Parathyroid adenoma (tissue), 2 donors: Measurements from ENCODE around the gene NECAB3.
A peak's percentile ranks its signal among the peaks of the same experiment; 100 is the strongest.

ENCODE experiments used
- H2AFZ ChIP-seq: fragments of 300-600 bp; sonication (generic); one replicate; pipeline ENCODE4 v1.7.0; 2017; ENCODE audit warnings: antibody characterized with exemption, mild to moderate bottlenecking
- H3K27ac ChIP-seq: fragments of 300-600 bp; sonication (generic); one replicate; pipeline ENCODE4 v1.7.0; 2017
- H3K27me3 ChIP-seq: fragments of 300-600 bp; sonication (generic); one replicate; pipeline ENCODE4 v1.7.0; 2017; ENCODE audit warnings: low read length; ENCODE audit not compliant: control insufficient read depth, insufficient read depth
- H3K36me3 ChIP-seq: fragments of 300-600 bp; sonication (generic); one replicate; pipeline ENCODE4 v1.7.0; 2017; ENCODE audit warnings: low read length; ENCODE audit not compliant: control insufficient read depth, insufficient read depth
- H3K4me1 ChIP-seq: fragments of 300-600 bp; sonication (generic); one replicate; pipeline ENCODE4 v1.7.0; 2017; ENCODE audit warnings: control low read depth
- H3K4me2 ChIP-seq: fragments of 300-600 bp; sonication (generic); one replicate; pipeline ENCODE4 v1.7.0; 2017; ENCODE audit warnings: low read length
- H3K4me3 ChIP-seq: fragments of 300-600 bp; sonication (generic); one replicate; pipeline ENCODE4 v1.7.0; 2017; ENCODE audit warnings: low read depth, low read length
- H3K79me2 ChIP-seq: fragments of 300-600 bp; sonication (generic); one replicate; pipeline ENCODE4 v1.7.0; 2017; ENCODE audit warnings: control low read depth
- H3K9ac ChIP-seq: fragments of 300-600 bp; sonication (generic); one replicate; pipeline ENCODE4 v1.7.0; 2017; ENCODE audit warnings: mild to moderate bottlenecking
- H3K9me3 ChIP-seq: fragments of 300-600 bp; sonication (generic); one replicate; pipeline ENCODE4 v1.7.0; 2017; ENCODE audit warnings: low read length; ENCODE audit not compliant: control insufficient read depth
- TF ChIP-seq, protein P1 (sequence below): fragments of 300-600 bp; sonication (generic); IDR thresholded peaks from one replicate; pipeline ENCODE4 v1.7.0; 2017; ENCODE audit warnings: antibody characterized with exemption, mild to moderate bottlenecking
- donor health status: primary hyperparathyroidism.

NECAB3 gene

DNA sequence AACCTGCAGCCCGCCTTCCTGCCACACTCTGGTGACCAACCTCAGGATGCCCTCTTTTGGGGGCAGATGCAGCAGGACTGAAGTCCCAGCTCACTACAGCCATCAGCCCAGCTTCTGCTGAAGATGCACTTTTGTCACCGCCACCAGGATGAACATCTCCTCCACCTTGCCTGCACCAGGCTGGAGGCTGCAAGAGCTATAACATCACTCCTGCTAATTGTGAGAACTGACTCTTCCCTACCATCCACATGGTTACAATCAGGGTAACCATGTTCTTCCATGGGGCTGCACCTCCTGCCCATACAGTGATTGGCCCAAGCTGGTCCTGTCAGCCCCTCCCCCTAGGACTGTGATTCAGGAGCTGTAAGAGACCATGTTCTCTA lies 9.5 kb downstream of the NECAB3 start:
- no peak overlapping the region for H3K27ac ChIP-seq
- H3K79me2 ChIP-seq = no peaks in the 10 kb centered on the region
- peaks cover 21% of the 10 kb centered on the region for H3K4me1 ChIP-seq
- no peak overlapping the region for H3K4me2 ChIP-seq
- H3K36me3 ChIP-seq = no peaks in the 10 kb centered on the region
- H3K27me3 ChIP-seq = no peaks in the 10 kb centered on the region
- no peak overlapping the region for H3K9ac ChIP-seq
- H3K4me3 ChIP-seq = no peak overlapping the region
- no peak overlapping the region for H2AFZ ChIP-seq
- no peaks in the 10 kb centered on the region for H3K9me3 ChIP-seq
- TF ChIP-seq, protein P1, sequence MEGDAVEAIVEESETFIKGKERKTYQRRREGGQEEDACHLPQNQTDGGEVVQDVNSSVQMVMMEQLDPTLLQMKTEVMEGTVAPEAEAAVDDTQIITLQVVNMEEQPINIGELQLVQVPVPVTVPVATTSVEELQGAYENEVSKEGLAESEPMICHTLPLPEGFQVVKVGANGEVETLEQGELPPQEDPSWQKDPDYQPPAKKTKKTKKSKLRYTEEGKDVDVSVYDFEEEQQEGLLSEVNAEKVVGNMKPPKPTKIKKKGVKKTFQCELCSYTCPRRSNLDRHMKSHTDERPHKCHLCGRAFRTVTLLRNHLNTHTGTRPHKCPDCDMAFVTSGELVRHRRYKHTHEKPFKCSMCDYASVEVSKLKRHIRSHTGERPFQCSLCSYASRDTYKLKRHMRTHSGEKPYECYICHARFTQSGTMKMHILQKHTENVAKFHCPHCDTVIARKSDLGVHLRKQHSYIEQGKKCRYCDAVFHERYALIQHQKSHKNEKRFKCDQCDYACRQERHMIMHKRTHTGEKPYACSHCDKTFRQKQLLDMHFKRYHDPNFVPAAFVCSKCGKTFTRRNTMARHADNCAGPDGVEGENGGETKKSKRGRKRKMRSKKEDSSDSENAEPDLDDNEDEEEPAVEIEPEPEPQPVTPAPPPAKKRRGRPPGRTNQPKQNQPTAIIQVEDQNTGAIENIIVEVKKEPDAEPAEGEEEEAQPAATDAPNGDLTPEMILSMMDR = no peak

- Histone ChIP-seq H3K4me3 (peak overlapping the region; percentile 70), H2AFZ (peak overlapping the region; percentile 93), H3K4me2 (peak overlapping the region; percentile 92), H3K9ac (peak overlapping the region; percentile 32), H3K9me3 (no peaks in the 10 kb centered on the region), H3K36me3 (no peaks in the 10 kb centered on the region), H3K27me3 (no peaks in the 10 kb centered on the region), H3K27ac (peak overlapping the region; percentile 60), H3K79me2 (no peaks in the 10 kb centered on the region), H3K4me1 (peaks cover 21% of the 10 kb centered on the region)
- TF ChIP-seq, protein P1 = no peak
Measured at GRCh38 chr20:33664085-33664761, 10.0 kb downstream of the NECAB3 start.

- Histone ChIP-seq H3K9me3 (no peaks in the 10 kb centered on the region), H3K27me3 (no peaks in the 10 kb centered on the region), H3K27ac (peak overlapping the region; percentile 60), H3K4me3 (peak overlapping the region; percentile 70), H3K79me2 (no peaks in the 10 kb centered on the region), H3K4me2 (peak overlapping the region; percentile 92), H2AFZ (peak overlapping the region; percentile 93), H3K36me3 (no peaks in the 10 kb centered on the region), H3K4me1 (peaks cover 21% of the 10 kb centered on the region), H3K9ac (peak overlapping the region; percentile 32)
- TF ChIP-seq, protein P1 = no peak
Measured at GRCh38 chr20:33663161-33664084, 10.8 kb downstream of the NECAB3 start.

DNA sequence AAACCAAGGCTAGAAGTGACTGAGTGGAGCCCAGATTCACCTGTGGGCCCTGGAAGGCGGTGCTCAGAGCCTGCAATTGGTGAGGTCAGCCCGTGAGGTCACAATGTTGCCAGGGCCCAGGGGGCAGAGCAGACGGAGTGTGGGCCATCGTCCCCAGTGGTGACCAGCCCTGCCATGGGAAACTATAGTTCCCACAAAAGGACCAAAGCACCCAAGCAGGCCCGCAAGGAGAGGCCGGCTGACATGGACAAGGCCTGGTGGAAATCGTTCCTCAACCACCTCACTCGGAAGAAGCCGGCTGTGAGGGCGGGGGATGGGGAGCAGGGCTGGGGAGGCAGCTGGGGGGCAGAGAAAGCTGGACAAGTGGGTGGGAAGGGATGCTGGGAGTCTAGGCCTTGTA lies 12.1 kb downstream of the NECAB3 start, which contains the start of gene C20orf144:
Gene C20orf144 (plus strand): TSS at position 156 of the 400 bp plus-strand sequence. CDS start 19 bp downstream, at position 175.
- H2AFZ ChIP-seq = peak within 1 kb of the TSS; percentile 93
- peak within 1 kb of the TSS; percentile 92 for H3K4me2 ChIP-seq
- TF ChIP-seq, protein P1 = no peak
- no peak within 1 kb of the TSS for H3K9ac ChIP-seq
- H3K36me3 ChIP-seq = no peaks in the 10 kb centered on the region
- peaks cover 15% of the 10 kb centered on the region for H3K4me1 ChIP-seq
- H3K9me3 ChIP-seq = no peaks in the 10 kb centered on the region
- H3K27me3 ChIP-seq = no peaks in the 10 kb centered on the region
- no peaks in the 10 kb centered on the region for H3K79me2 ChIP-seq
- H3K4me3 ChIP-seq = peak within 1 kb of the TSS; percentile 70
- peak within 1 kb of the TSS; percentile 60 for H3K27ac ChIP-seq
